ENCODE results near the gene ANKRA2. TPM values are rescaled to one million over a fixed set of nuclear protein-coding genes. Genes with fewer than 3 reads are reported as not detected.
A peak's percentile ranks its signal among the peaks of the same experiment; 100 is the strongest.

The ANKRA2 gene
- total and polyA plus RNA-seq, 2 experiments from 2014 or later = 23.6 to 26.4 TPM

- TF ChIP-seq EZH2phosphoT487 (IDR thresholded peaks at IDR 0.05; ENCODE audit: low read depth, severe bottlenecking, unreplicated experiment) = no peak
- Histone ChIP-seq H3K79me2 (no peaks in the 10 kb centered on the region), H3K4me1 (ENCODE audit: insufficient read depth) (peaks cover 18% of the 10 kb centered on the region), H3K36me3 (replicated peaks; ENCODE audit: insufficient read depth, low read depth) (no peaks in the 10 kb centered on the region), H3K27me3 (no peaks in the 10 kb centered on the region), H4K20me1 (ENCODE audit: insufficient read depth, poor library complexity, severe bottlenecking) (no peaks in the 10 kb centered on the region), H3K9me2 (replicated peaks; ENCODE audit: insufficient read depth) (no peaks in the 10 kb centered on the region), H3K4me3 (no peak overlapping the region), H3K27ac (peak overlapping the region; percentile 72), H2AFZ (no peak overlapping the region), H3K9me3 (ENCODE audit: low read depth) (no peaks in the 10 kb centered on the region), H3K4me2 (no peak overlapping the region)
- 90% methylated on average over 1 of the region's 1 CpG for WGBS (ENCODE audit: low lambda C conversion rate, missing lambda C conversion rate)
- no peak for DNase-seq (ENCODE audit: low spot score)
These were observed 20.0 kb downstream of the ANKRA2 start for GRCh38 chr5:73545403-73545779.

GRCh38 chr5:73544429-73545402 lies 20.7 kb downstream of the ANKRA2 start:
- H3K4me3 ChIP-seq = no peak overlapping the region
- H3K9me3 ChIP-seq (ENCODE audit: low read depth) = no peaks in the 10 kb centered on the region
- peak overlapping the region; percentile 81 for H3K27ac ChIP-seq
- no peaks in the 10 kb centered on the region for H3K36me3 ChIP-seq (replicated peaks; ENCODE audit: insufficient read depth, low read depth)
- H2AFZ ChIP-seq = no peak overlapping the region
- no peaks in the 10 kb centered on the region for H3K9me2 ChIP-seq (replicated peaks; ENCODE audit: insufficient read depth)
- no peak overlapping the region for H3K4me2 ChIP-seq
- no peaks in the 10 kb centered on the region for H3K27me3 ChIP-seq
- WGBS (ENCODE audit: low lambda C conversion rate, missing lambda C conversion rate) = 74% methylated on average over 9 of the region's 9 CpGs
- H4K20me1 ChIP-seq (ENCODE audit: insufficient read depth, poor library complexity, severe bottlenecking) = no peaks in the 10 kb centered on the region
- TF ChIP-seq CTCF (IDR thresholded peaks at IDR 0.05; ENCODE audit: poor library complexity) (no peak), EZH2 (IDR thresholded peaks at IDR 0.05; ENCODE audit: borderline replicate concordance) (no peak), EZH2phosphoT487 (IDR thresholded peaks at IDR 0.05; ENCODE audit: low read depth, severe bottlenecking, unreplicated experiment) (no peak)
- H3K4me1 ChIP-seq (ENCODE audit: insufficient read depth) = peaks cover 18% of the 10 kb centered on the region
- H3K79me2 ChIP-seq = no peaks in the 10 kb centered on the region
- DNase-seq (ENCODE audit: low spot score) = peak; percentile 89

- Histone ChIP-seq H3K27ac (peak overlapping the region; percentile 62), H3K36me3 (replicated peaks; ENCODE audit: insufficient read depth, low read depth) (no peaks in the 10 kb centered on the region), H3K79me2 (no peaks in the 10 kb centered on the region), H2AFZ (no peak overlapping the region), H4K20me1 (ENCODE audit: insufficient read depth, poor library complexity, severe bottlenecking) (no peaks in the 10 kb centered on the region), H3K9me3 (ENCODE audit: low read depth) (no peaks in the 10 kb centered on the region), H3K4me3 (no peak overlapping the region), H3K4me2 (no peak overlapping the region), H3K4me1 (ENCODE audit: insufficient read depth) (peaks cover 18% of the 10 kb centered on the region), H3K27me3 (no peaks in the 10 kb centered on the region), H3K9me2 (replicated peaks; ENCODE audit: insufficient read depth) (no peaks in the 10 kb centered on the region)
- WGBS (ENCODE audit: low lambda C conversion rate, missing lambda C conversion rate) = 83% methylated on average over 4 of the region's 4 CpGs
- no peak for TF ChIP-seq EZH2phosphoT487 (IDR thresholded peaks at IDR 0.05; ENCODE audit: low read depth, severe bottlenecking, unreplicated experiment)
- no peak for TF ChIP-seq EZH2 (IDR thresholded peaks at IDR 0.05; ENCODE audit: borderline replicate concordance)
- TF ChIP-seq CTCF (IDR thresholded peaks at IDR 0.05; ENCODE audit: poor library complexity) = no peak
- no peak for DNase-seq (ENCODE audit: low spot score)
These were observed 23.4 kb downstream of the ANKRA2 start for GRCh38 chr5:73542020-73542419.

GRCh38 chr5:73540192-73540591 lies 25.2 kb downstream of the ANKRA2 start:
- H3K4me2 ChIP-seq = no peak overlapping the region
- H3K9me3 ChIP-seq (ENCODE audit: low read depth) = no peaks in the 10 kb centered on the region
- H3K79me2 ChIP-seq = no peaks in the 10 kb centered on the region
- no peaks in the 10 kb centered on the region for H3K9me2 ChIP-seq (replicated peaks; ENCODE audit: insufficient read depth)
- no peaks in the 10 kb centered on the region for H3K27me3 ChIP-seq
- no peak overlapping the region for H3K27ac ChIP-seq
- TF ChIP-seq CTCF (IDR thresholded peaks at IDR 0.05; ENCODE audit: poor library complexity) (no peak), EZH2phosphoT487 (IDR thresholded peaks at IDR 0.05; ENCODE audit: low read depth, severe bottlenecking, unreplicated experiment) (no peak), EZH2 (IDR thresholded peaks at IDR 0.05; ENCODE audit: borderline replicate concordance) (no peak)
- no peak overlapping the region for H2AFZ ChIP-seq
- DNase-seq (ENCODE audit: low spot score) = peak; percentile 28
- H4K20me1 ChIP-seq (ENCODE audit: insufficient read depth, poor library complexity, severe bottlenecking) = no peaks in the 10 kb centered on the region
- WGBS (ENCODE audit: low lambda C conversion rate, missing lambda C conversion rate) = 76% methylated on average over 3 of the region's 3 CpGs
- no peak overlapping the region for H3K4me3 ChIP-seq
- H3K36me3 ChIP-seq (replicated peaks; ENCODE audit: insufficient read depth, low read depth) = no peaks in the 10 kb centered on the region
- peaks cover 14% of the 10 kb centered on the region for H3K4me1 ChIP-seq (ENCODE audit: insufficient read depth)
